SK-N-SH treated with all-trans-retinoic acid at 6 μM for 48 hours (cell line): ENCODE data around the gene NDN.

ENCODE experiments used
- ARNTL ChIP-seq: fragments of 450-650 bp; formaldehyde crosslinking; IDR thresholded peaks from 2 replicates; pipeline ENCODE4 v1.5.0; 2020; ENCODE audit warnings: low read depth, mild to moderate bottlenecking, moderate library complexity, borderline replicate concordance
- ESRRG ChIP-seq: fragments of 250-450 bp; sonication (Bioruptor Pico); IDR thresholded peaks from 2 replicates; pipeline ENCODE4 v1.6.1; 2021; ENCODE audit warnings: mild to moderate bottlenecking
- GLIS3 ChIP-seq: fragments of 250-450 bp; sonication (Bioruptor Pico); IDR thresholded peaks from 2 replicates; pipeline ENCODE4 v1.5.0; 2020; ENCODE audit warnings: mild to moderate bottlenecking, moderate library complexity
- ISL1 ChIP-seq: fragments of 250-450 bp; sonication (Bioruptor Pico); IDR thresholded peaks from 2 replicates; pipeline ENCODE4 v2.1.2; 2022; ENCODE audit warnings: mild to moderate bottlenecking, moderate library complexity
- OSR1 ChIP-seq: fragments of 250-450 bp; sonication (Bioruptor Pico); IDR thresholded peaks from 2 replicates; pipeline ENCODE4 v1.8.0; 2022; ENCODE audit warnings: moderate library complexity, mild to moderate bottlenecking, inconsistent platforms
- TOX ChIP-seq: fragments of 250-450 bp; sonication (Bioruptor Pico); IDR thresholded peaks from 2 replicates; pipeline ENCODE4 v1.8.0; 2021; ENCODE audit warnings: mild to moderate bottlenecking, moderate library complexity, borderline replicate concordance
- ZC3H10 ChIP-seq: fragments of 250-450 bp; sonication (Bioruptor Pico); IDR thresholded peaks from 2 replicates; pipeline ENCODE4 v1.5.1; 2021; ENCODE audit warnings: mild to moderate bottlenecking, moderate library complexity
- ZFP3 ChIP-seq: fragments of 250-450 bp; sonication (Bioruptor Pico); IDR thresholded peaks from 2 replicates; pipeline ENCODE4 v1.5.0; 2020; ENCODE audit warnings: mild to moderate bottlenecking, moderate library complexity
- ZFP30 ChIP-seq: fragments of 450-650 bp; formaldehyde crosslinking; IDR thresholded peaks from 2 replicates; pipeline ENCODE4 v1.5.0; 2022; ENCODE audit warnings: mild to moderate bottlenecking, moderate library complexity
- ZNF565 ChIP-seq: fragments of 450-650 bp; formaldehyde crosslinking; conservative IDR thresholded peaks from 2 replicates; pipeline ENCODE4 v1.5.0; 2020; ENCODE audit warnings: low read depth, mild to moderate bottlenecking, moderate library complexity
- ZNF70 ChIP-seq: fragments of 450-650 bp; formaldehyde crosslinking; IDR thresholded peaks from 2 replicates; pipeline ENCODE4 v1.5.0; 2020; ENCODE audit warnings: mild to moderate bottlenecking, moderate library complexity
- TF ChIP-seq, protein P1 (sequence below): fragments of 250-450 bp; sonication (Bioruptor Pico); IDR thresholded peaks from 2 replicates; pipeline ENCODE4 v1.8.0; 2020; ENCODE audit warnings: mild to moderate bottlenecking, moderate library complexity, borderline replicate concordance
- TF ChIP-seq, protein P2 (sequence below): fragments of 250-450 bp; sonication (Bioruptor Pico); IDR thresholded peaks from 2 replicates; pipeline ENCODE4 v1.5.1; 2021; ENCODE audit warnings: mild to moderate bottlenecking, moderate library complexity

DNA sequence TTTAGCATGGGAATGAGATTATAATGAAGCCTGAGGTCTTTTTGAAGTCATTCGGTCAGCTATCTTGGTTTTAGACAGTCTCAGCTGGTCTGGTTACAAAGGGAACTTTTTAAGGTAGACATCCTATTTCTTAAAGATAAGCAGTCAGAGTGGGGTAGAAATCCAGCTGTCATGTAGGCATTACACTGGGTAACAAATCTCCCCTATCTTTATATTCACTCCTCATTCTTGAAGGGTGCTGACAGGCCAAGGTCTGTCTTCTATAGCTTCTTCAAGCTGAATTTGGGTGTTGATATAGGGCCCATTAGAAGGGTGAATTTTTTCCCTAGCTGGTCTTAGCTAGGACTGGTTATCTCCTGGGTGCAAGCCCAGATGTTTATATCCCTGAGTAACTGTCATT is 21.2 kb upstream of the NDN start:
- TF ChIP-seq ISL1 (CRISPR knock-in tag) (no peak), ARNTL (CRISPR knock-in tag) (no peak), TOX (CRISPR knock-in tag) (no peak), ZFP30 (no peak), ZC3H10 (CRISPR knock-in tag) (no peak), ZFP3 (CRISPR knock-in tag) (no peak), GLIS3 (CRISPR knock-in tag) (no peak), OSR1 (no peak), ZNF565 (no peak), ESRRG (no peak), ZNF70 (CRISPR knock-in tag) (no peak)
- TF ChIP-seq, protein P1, sequence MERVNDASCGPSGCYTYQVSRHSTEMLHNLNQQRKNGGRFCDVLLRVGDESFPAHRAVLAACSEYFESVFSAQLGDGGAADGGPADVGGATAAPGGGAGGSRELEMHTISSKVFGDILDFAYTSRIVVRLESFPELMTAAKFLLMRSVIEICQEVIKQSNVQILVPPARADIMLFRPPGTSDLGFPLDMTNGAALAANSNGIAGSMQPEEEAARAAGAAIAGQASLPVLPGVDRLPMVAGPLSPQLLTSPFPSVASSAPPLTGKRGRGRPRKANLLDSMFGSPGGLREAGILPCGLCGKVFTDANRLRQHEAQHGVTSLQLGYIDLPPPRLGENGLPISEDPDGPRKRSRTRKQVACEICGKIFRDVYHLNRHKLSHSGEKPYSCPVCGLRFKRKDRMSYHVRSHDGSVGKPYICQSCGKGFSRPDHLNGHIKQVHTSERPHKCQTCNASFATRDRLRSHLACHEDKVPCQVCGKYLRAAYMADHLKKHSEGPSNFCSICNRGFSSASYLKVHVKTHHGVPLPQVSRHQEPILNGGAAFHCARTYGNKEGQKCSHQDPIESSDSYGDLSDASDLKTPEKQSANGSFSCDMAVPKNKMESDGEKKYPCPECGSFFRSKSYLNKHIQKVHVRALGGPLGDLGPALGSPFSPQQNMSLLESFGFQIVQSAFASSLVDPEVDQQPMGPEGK (CRISPR knock-in tag): no peak
- TF ChIP-seq, protein P2, sequence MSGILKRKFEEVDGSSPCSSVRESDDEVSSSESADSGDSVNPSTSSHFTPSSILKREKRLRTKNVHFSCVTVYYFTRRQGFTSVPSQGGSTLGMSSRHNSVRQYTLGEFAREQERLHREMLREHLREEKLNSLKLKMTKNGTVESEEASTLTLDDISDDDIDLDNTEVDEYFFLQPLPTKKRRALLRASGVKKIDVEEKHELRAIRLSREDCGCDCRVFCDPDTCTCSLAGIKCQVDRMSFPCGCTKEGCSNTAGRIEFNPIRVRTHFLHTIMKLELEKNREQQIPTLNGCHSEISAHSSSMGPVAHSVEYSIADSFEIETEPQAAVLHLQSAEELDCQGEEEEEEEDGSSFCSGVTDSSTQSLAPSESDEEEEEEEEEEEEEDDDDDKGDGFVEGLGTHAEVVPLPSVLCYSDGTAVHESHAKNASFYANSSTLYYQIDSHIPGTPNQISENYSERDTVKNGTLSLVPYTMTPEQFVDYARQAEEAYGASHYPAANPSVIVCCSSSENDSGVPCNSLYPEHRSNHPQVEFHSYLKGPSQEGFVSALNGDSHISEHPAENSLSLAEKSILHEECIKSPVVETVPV: no peak
